Nephron (organoid): ENCODE data around the gene WNT4.

Source experiments
- H3K27ac Mint-ChIP-seq, 3 experiments: 2 replicates each; pipeline ENCODE4 v1.8.0; 2020; ENCODE audit warnings: mixed read lengths in 3 of 3, mild to moderate bottlenecking in 2 of 3, moderate library complexity in 1 of 3
- H3K27me3 Mint-ChIP-seq: 2 replicates; pipeline ENCODE4 v1.8.0; 2021; ENCODE audit warnings: low read depth, mild to moderate bottlenecking, moderate library complexity, mixed read lengths
- H3K36me3 Mint-ChIP-seq: 2 replicates; pipeline ENCODE4 v1.8.0; 2020; ENCODE audit warnings: low read depth, mixed read lengths
- H3K4me1 Mint-ChIP-seq: 2 replicates; pipeline ENCODE4 v1.8.0; 2020; ENCODE audit warnings: mixed read lengths
- H3K4me3 Mint-ChIP-seq, 3 experiments: 2 replicates each; pipeline ENCODE4 v1.8.0; 2020; ENCODE audit warnings: mild to moderate bottlenecking in 3 of 3, mixed read lengths in 3 of 3, moderate library complexity in 2 of 3
- H3K9me3 Mint-ChIP-seq: 2 replicates; pipeline ENCODE4 v1.8.0; 2020; ENCODE audit warnings: mixed read lengths
- CTCF ChIP-seq, 3 experiments: fragments of 200-600 bp; sonication (generic); IDR thresholded peaks; one replicate each; pipeline ENCODE4 v1.5.0; 2021; ENCODE audit warnings: antibody characterized with exemption in 3 of 3; ENCODE audit not compliant: unreplicated experiment in 3 of 3

Gene WNT4

GRCh38 chr1:22188436-22188835 lies 45.5 kb upstream of the WNT4 start:
- Mint-ChIP-seq H3K4me3 (no peak overlapping the region), H3K27me3 (peaks cover 20% of the 10 kb centered on the region), H3K27ac (no peak overlapping the region), H3K36me3 (no peaks in the 10 kb centered on the region), H3K4me1 (no peaks in the 10 kb centered on the region), H3K9me3 (no peaks in the 10 kb centered on the region)
- TF ChIP-seq CTCF (IDR thresholded peaks at IDR 0.05; ENCODE audit: unreplicated experiment in 3 of 3) = no peak

GRCh38 chr1:22186311-22186710 lies 43.4 kb upstream of the WNT4 start:
- Mint-ChIP-seq H3K27ac (no peak overlapping the region), H3K36me3 (no peaks in the 10 kb centered on the region), H3K27me3 (peaks cover 29% of the 10 kb centered on the region), H3K4me1 (peaks cover 4% of the 10 kb centered on the region), H3K4me3 (no peak overlapping the region), H3K9me3 (no peaks in the 10 kb centered on the region)
- TF ChIP-seq CTCF (IDR thresholded peaks at IDR 0.05; ENCODE audit: unreplicated experiment in 3 of 3) = no peak

- no peak overlapping the region for H3K4me3 Mint-ChIP-seq
- peaks cover 29% of the 10 kb centered on the region for H3K27me3 Mint-ChIP-seq
- no peak overlapping the region for H3K27ac Mint-ChIP-seq
- peaks cover 4% of the 10 kb centered on the region for H3K4me1 Mint-ChIP-seq
- H3K36me3 Mint-ChIP-seq = no peaks in the 10 kb centered on the region
- TF ChIP-seq CTCF (IDR thresholded peaks at IDR 0.05; ENCODE audit: unreplicated experiment in 3 of 3) = no peak
- no peaks in the 10 kb centered on the region for H3K9me3 Mint-ChIP-seq
Observed at GRCh38 chr1:22184892-22185612, 42.2 kb upstream of the WNT4 start.

- peaks cover 4% of the 10 kb centered on the region for H3K4me1 Mint-ChIP-seq
- no peak overlapping the region for H3K4me3 Mint-ChIP-seq
- no peaks in the 10 kb centered on the region for H3K36me3 Mint-ChIP-seq
- H3K27me3 Mint-ChIP-seq = peaks cover 29% of the 10 kb centered on the region
- TF ChIP-seq CTCF (IDR thresholded peaks at IDR 0.05; ENCODE audit: unreplicated experiment in 3 of 3) = no peak
- peaks cover 4% of the 10 kb centered on the region for H3K9me3 Mint-ChIP-seq
- no peak overlapping the region for H3K27ac Mint-ChIP-seq
Observed at GRCh38 chr1:22184454-22184853, 41.6 kb upstream of the WNT4 start.

GRCh38 chr1:22182715-22183114 lies 39.8 kb upstream of the WNT4 start:
- Mint-ChIP-seq H3K9me3 (peaks cover 4% of the 10 kb centered on the region), H3K27ac (no peak overlapping the region), H3K36me3 (no peaks in the 10 kb centered on the region), H3K4me1 (peaks cover 4% of the 10 kb centered on the region), H3K4me3 (no peak overlapping the region), H3K27me3 (peaks cover 25% of the 10 kb centered on the region)
- no peak for TF ChIP-seq CTCF (IDR thresholded peaks at IDR 0.05; ENCODE audit: unreplicated experiment in 3 of 3)

GRCh38 chr1:22179197-22179803 lies 36.4 kb upstream of the WNT4 start:
- H3K4me1 Mint-ChIP-seq = peaks cover 4% of the 10 kb centered on the region
- peaks cover 4% of the 10 kb centered on the region for H3K9me3 Mint-ChIP-seq
- no peak overlapping the region for H3K4me3 Mint-ChIP-seq
- H3K27me3 Mint-ChIP-seq = peaks cover 19% of the 10 kb centered on the region
- TF ChIP-seq CTCF (IDR thresholded peaks at IDR 0.05; ENCODE audit: unreplicated experiment in 3 of 3) = no peak
- no peaks in the 10 kb centered on the region for H3K36me3 Mint-ChIP-seq
- no peak overlapping the region for H3K27ac Mint-ChIP-seq
